H9 (cell line): Measurements from ENCODE around the gene SBF1. TPM values are rescaled to one million over a fixed set of nuclear protein-coding genes. Genes with fewer than 3 reads are reported as not detected.

ENCODE experiments used
- DNase-seq: peaks from one replicate; pipeline ENCODE4 v3.0.0-alpha.2; 2017
- H2AFZ ChIP-seq: one replicate; pipeline ENCODE4 v1.6.1; 2013; ENCODE audit warnings: mild to moderate bottlenecking, low read length, control low read depth, moderate library complexity
- H2AK5ac ChIP-seq: 2 replicates; pipeline ENCODE4 v1.6.1; 2013; ENCODE audit warnings: low read length, control low read depth, mixed read lengths; ENCODE audit not compliant: insufficient read length
- H2BK120ac ChIP-seq: one replicate; pipeline ENCODE4 v1.6.1; 2013; ENCODE audit warnings: low read depth, mild to moderate bottlenecking, low read length, control low read depth, inconsistent platforms; ENCODE audit not compliant: poor library complexity, severe bottlenecking
- H2BK12ac ChIP-seq: 2 replicates; pipeline ENCODE4 v1.6.1; 2013; ENCODE audit warnings: low read length, control low read depth, mixed read lengths, low read depth; ENCODE audit not compliant: insufficient read length
- H2BK15ac ChIP-seq: 2 replicates; pipeline ENCODE4 v1.6.1; 2013; ENCODE audit warnings: low read depth, low read length, control low read depth
- H2BK20ac ChIP-seq: one replicate; pipeline ENCODE4 v1.6.1; 2013; ENCODE audit warnings: low read depth, mild to moderate bottlenecking, low read length, control low read depth, inconsistent platforms; ENCODE audit not compliant: poor library complexity, severe bottlenecking
- H2BK5ac ChIP-seq: 2 replicates; pipeline ENCODE4 v1.6.1; 2013; ENCODE audit warnings: low read length, control low read depth, mixed read lengths; ENCODE audit not compliant: insufficient read length
- H3K14ac ChIP-seq: 2 replicates; pipeline ENCODE4 v1.6.1; 2013; ENCODE audit warnings: low read length, control low read depth; ENCODE audit not compliant: insufficient read depth
- H3K18ac ChIP-seq: 2 replicates; pipeline ENCODE4 v1.6.1; 2013; ENCODE audit warnings: low read depth, mild to moderate bottlenecking, mixed read lengths, low read length, control low read depth; ENCODE audit not compliant: insufficient read length
- H3K23ac ChIP-seq: 2 replicates; pipeline ENCODE4 v1.6.1; 2013; ENCODE audit warnings: low read length, control low read depth, mixed read lengths, low read depth; ENCODE audit not compliant: insufficient read length
- H3K23me2 ChIP-seq: 2 replicates; pipeline ENCODE4 v1.6.1; 2013; ENCODE audit warnings: low read depth, mild to moderate bottlenecking, mixed read lengths, low read length, control low read depth; ENCODE audit not compliant: insufficient read length, poor library complexity, severe bottlenecking
- H3K27ac ChIP-seq: 2 replicates; pipeline ENCODE4 v1.5.1; 2013; ENCODE audit warnings: low read length, control low read depth, mixed read lengths, low read depth; ENCODE audit not compliant: insufficient read length
- H3K27me3 ChIP-seq: 2 replicates; pipeline ENCODE4 v1.6.1; 2013; ENCODE audit warnings: low read length, control low read depth, inconsistent platforms; ENCODE audit not compliant: insufficient read depth
- H3K4ac ChIP-seq: 2 replicates; pipeline ENCODE4 v1.6.1; 2013; ENCODE audit warnings: low read depth, mild to moderate bottlenecking, control low read depth, inconsistent platforms, low read length, moderate library complexity
- H3K4me1 ChIP-seq: 2 replicates; pipeline ENCODE4 v1.6.1; 2013; ENCODE audit warnings: low read length, control low read depth, inconsistent platforms; ENCODE audit not compliant: insufficient read depth
- H3K4me2 ChIP-seq: 2 replicates; pipeline ENCODE4 v1.6.1; 2013; ENCODE audit warnings: low read length, control low read depth, mixed read lengths; ENCODE audit not compliant: insufficient read length, insufficient read depth
- H3K56ac ChIP-seq: 2 replicates; pipeline ENCODE4 v1.6.1; 2013; ENCODE audit warnings: low read depth, mild to moderate bottlenecking, mixed read lengths, low read length, control low read depth; ENCODE audit not compliant: insufficient read length
- H3K79me1 ChIP-seq: 2 replicates; pipeline ENCODE4 v1.6.1; 2013; ENCODE audit warnings: low read depth, mild to moderate bottlenecking, moderate library complexity, low read length, control low read depth, inconsistent platforms; ENCODE audit not compliant: insufficient read depth, poor library complexity, severe bottlenecking
- H3K79me2 ChIP-seq: 2 replicates; pipeline ENCODE4 v1.6.1; 2013; ENCODE audit warnings: low read length, control low read depth, inconsistent platforms; ENCODE audit not compliant: insufficient read depth
- H3K9ac ChIP-seq: 2 replicates; pipeline ENCODE4 v1.6.1; 2013; ENCODE audit warnings: low read length, control low read depth, mixed read lengths; ENCODE audit not compliant: insufficient read length; ENCODE audit errors: extremely low read depth
- H3K9me3 ChIP-seq: one replicate; pipeline ENCODE4 v1.6.1; 2013; ENCODE audit warnings: low read depth, low read length, inconsistent platforms; ENCODE audit not compliant: control insufficient read depth
- H3T11ph ChIP-seq: one replicate; pipeline ENCODE4 v1.6.1; 2013; ENCODE audit warnings: mild to moderate bottlenecking, low read length, control low read depth, inconsistent platforms
- H4K20me1 ChIP-seq: one replicate; pipeline ENCODE4 v1.6.1; 2013; ENCODE audit not compliant: control insufficient read depth, insufficient read length, insufficient read depth
- H4K5ac ChIP-seq: 2 replicates; pipeline ENCODE4 v1.6.1; 2013; ENCODE audit warnings: low read depth, mild to moderate bottlenecking, mixed read lengths, low read length, control low read depth; ENCODE audit not compliant: insufficient read length
- H4K8ac ChIP-seq: replicated peaks from 2 replicates; pipeline ENCODE4 v1.6.1; 2013; ENCODE audit warnings: low read length, control low read depth, mixed read lengths, low read depth; ENCODE audit not compliant: insufficient read length
- H4K91ac ChIP-seq: 2 replicates; pipeline ENCODE4 v1.6.1; 2013; ENCODE audit warnings: low read depth, mild to moderate bottlenecking, moderate library complexity, mixed read lengths, low read length, control low read depth; ENCODE audit not compliant: insufficient read length
- H3K27ac Mint-ChIP-seq, 3 experiments: 2 replicates in 2 of 3; 3 replicates in 1 of 3; pipeline ENCODE4 v1.8.0; 2020 to 2021; ENCODE audit warnings: mixed read lengths in 3 of 3, mild to moderate bottlenecking in 1 of 3, moderate library complexity in 1 of 3
- H3K27me3 Mint-ChIP-seq: 2 replicates; pipeline ENCODE4 v1.8.0; 2021; ENCODE audit warnings: low read depth, mild to moderate bottlenecking, moderate library complexity, mixed read lengths
- H3K36me3 Mint-ChIP-seq, 3 experiments: 2 replicates in 2 of 3; 3 replicates in 1 of 3; pipeline ENCODE4 v1.8.0; 2020 to 2021; ENCODE audit warnings: low read depth in 3 of 3, mixed read lengths in 3 of 3; ENCODE audit not compliant: insufficient read depth in 1 of 3
- H3K4me1 Mint-ChIP-seq, 2 experiments: 2 replicates each; pipeline ENCODE4 v1.8.0; 2020; ENCODE audit warnings: mixed read lengths in 2 of 2
- H3K4me3 Mint-ChIP-seq, 2 experiments: 2 replicates in 1 of 2; 3 replicates in 1 of 2; pipeline ENCODE4 v1.8.0; 2020 to 2021; ENCODE audit warnings: mild to moderate bottlenecking in 2 of 2, mixed read lengths in 2 of 2, moderate library complexity in 1 of 2
- H3K9me3 Mint-ChIP-seq, 2 experiments: 2 replicates in 1 of 2; 3 replicates in 1 of 2; pipeline ENCODE4 v1.8.0; 2020; ENCODE audit warnings: mild to moderate bottlenecking in 2 of 2, mixed read lengths in 2 of 2, moderate library complexity in 1 of 2
- WGBS: extraction: QIAGEN DNeasy Blood & Tissue Kit; methylation state at CpG from one replicate; pipeline ENCODE4 v1.1.7; 2013; ENCODE audit warnings: missing lambda C conversion rate, low lambda C conversion rate, mixed read lengths; ENCODE audit not compliant: insufficient read length; ENCODE audit errors: extremely low coverage; 5-methylcytosine and 5-hydroxymethylcytosine counted together
- total RNA-seq: library from RNA; stranded (reverse); gene quantifications from 2 replicates; pipeline ENCODE4 v1.2.1, GENCODE V29; 2021
- TF ChIP-seq, protein P1 (sequence below): fragments of 200-600 bp; sonication (generic); conservative IDR thresholded peaks from 3 replicates; pipeline ENCODE4 v1.8.0; 2021; ENCODE audit warnings: antibody characterized with exemption, mild to moderate bottlenecking

The SBF1 gene
- total RNA-seq, 1 experiment from 2014 or later, result 69.8 TPM

DNA sequence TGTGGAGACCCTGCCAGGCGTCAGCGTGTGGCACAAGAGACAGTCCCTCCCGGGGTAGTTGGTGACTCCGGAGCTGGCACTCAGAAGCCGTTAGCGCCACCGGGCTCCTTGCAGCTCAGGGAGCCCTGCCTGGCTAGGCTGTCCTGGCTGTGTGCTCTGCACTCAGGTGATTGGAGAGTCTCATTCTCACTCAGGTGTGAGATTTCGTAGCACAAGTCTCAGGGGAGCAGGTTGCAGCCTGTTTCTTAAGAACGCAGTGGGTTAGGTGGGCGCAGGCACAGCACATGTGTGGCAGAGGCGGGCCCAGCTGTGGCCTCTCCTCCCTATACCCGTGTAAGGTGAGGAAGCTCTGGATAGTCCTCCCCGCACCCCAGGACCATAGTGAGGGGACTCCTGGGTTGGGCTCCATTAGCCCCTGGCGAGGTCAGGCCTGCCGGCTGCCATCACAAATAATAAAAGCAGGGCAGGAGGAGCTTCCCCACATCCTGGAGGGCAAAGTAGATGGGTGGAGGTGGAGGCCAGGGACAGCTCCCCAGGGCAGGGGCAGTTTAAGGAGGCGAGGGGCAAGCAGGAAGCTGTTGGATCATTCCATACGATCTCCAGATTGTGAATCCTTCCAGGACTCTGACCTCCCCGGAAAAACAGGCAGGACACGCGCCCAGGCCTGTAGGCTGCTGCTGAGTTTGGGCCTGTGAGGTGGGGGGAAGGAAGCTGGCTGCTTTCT lies 39.4 kb downstream of the SBF1 start:
- Histone ChIP-seq H4K20me1 (no peaks in the 10 kb centered on the region), H3K27ac (no peak overlapping the region), H2BK5ac (no peak overlapping the region), H3K23ac (no peak overlapping the region), H2BK20ac (no peak overlapping the region), H3K23me2 (no peaks in the 10 kb centered on the region), H4K8ac (no peak overlapping the region), H2BK120ac (no peak overlapping the region), H3K27me3 (no peaks in the 10 kb centered on the region), H3K9me3 (no peaks in the 10 kb centered on the region), H3K4ac (no peak overlapping the region), H4K91ac (no peak overlapping the region), H3K79me1 (no peaks in the 10 kb centered on the region), H3T11ph (no peak overlapping the region), H2AK5ac (no peak overlapping the region), H3K14ac (no peak overlapping the region), H3K79me2 (no peaks in the 10 kb centered on the region), H2BK15ac (no peak overlapping the region), H3K4me2 (no peak overlapping the region), H3K9ac (no peak overlapping the region), H3K4me1 (no peaks in the 10 kb centered on the region), H3K56ac (no peak overlapping the region), H2BK12ac (no peak overlapping the region), H3K18ac (no peak overlapping the region), H4K5ac (no peak overlapping the region), H2AFZ (no peak overlapping the region)
- no CpG with 5 or more reads among the region's 20 CpGs for WGBS
- Mint-ChIP-seq H3K4me1 (no peaks in the 10 kb centered on the region), H3K36me3 (peaks cover 5 to 44% (median 38%) of the 10 kb centered on the region in 3 experiments; a peak in 6 of 7 replicates), H3K27me3 (0 out of 2 replicates have a peak, but pooled peaks cover 1% of the 10 kb centered on the region), H3K9me3 (no peaks in the 10 kb centered on the region), H3K4me3 (no peak overlapping the region), H3K27ac (no peak overlapping the region)
- TF ChIP-seq, protein P1, sequence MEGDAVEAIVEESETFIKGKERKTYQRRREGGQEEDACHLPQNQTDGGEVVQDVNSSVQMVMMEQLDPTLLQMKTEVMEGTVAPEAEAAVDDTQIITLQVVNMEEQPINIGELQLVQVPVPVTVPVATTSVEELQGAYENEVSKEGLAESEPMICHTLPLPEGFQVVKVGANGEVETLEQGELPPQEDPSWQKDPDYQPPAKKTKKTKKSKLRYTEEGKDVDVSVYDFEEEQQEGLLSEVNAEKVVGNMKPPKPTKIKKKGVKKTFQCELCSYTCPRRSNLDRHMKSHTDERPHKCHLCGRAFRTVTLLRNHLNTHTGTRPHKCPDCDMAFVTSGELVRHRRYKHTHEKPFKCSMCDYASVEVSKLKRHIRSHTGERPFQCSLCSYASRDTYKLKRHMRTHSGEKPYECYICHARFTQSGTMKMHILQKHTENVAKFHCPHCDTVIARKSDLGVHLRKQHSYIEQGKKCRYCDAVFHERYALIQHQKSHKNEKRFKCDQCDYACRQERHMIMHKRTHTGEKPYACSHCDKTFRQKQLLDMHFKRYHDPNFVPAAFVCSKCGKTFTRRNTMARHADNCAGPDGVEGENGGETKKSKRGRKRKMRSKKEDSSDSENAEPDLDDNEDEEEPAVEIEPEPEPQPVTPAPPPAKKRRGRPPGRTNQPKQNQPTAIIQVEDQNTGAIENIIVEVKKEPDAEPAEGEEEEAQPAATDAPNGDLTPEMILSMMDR, result no peak
- DNase-seq, result no peak
